Stimulated activated CD4-positive, alpha-beta T cell treated with anti-CD3 and anti-CD28 coated beads, Interleukin-1b, Interleukin-23, amount 100 ng/mL, for 1 hour (primary cell): ENCODE results near the gene UROC1.
A peak's percentile ranks its signal among the peaks of the same experiment; 100 is the strongest.

Experiments used
- DNase-seq, 2 donors: peaks; one replicate each; pipeline ENCODE4 v3.0.0-alpha.2; 2020; ENCODE audit warnings: low read depth in 2 of 2

UROC1 gene

DNA sequence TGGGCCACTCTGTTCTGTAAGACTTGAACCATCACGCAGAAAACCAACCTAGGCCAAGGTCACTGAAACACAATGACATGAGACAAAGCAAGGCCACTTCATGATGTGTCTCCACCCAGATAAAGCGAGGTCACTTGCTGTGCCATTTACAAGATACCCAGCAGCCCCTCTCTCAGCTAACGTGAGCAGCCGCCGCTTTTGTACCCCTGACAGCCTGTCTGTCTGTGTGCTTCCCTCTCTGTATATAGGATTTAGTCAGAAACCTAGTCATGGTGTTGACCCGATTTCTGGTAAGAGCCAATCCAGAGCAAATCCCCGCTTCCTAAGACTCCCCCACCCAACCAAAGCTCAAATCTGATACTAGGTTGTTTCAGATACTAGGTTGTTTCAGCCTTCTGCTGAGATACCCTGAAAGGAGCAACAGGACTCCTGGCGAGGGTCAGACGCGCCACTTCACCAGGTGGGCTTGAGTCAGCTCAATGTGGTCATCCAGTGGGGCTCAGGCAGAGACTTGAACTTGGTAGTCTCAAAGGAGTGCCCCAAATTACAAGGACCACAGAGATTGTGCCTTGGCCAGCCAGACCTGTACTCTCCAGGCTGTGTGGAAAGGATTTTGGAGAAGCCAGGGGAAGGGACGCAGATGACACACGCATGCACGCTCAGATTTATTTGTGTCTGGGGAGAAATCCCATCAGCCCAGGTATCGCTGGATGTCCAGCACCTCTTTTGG, 38.8 kb downstream of the UROC1 start:
- no peak for DNase-seq

- DNase-seq = no peak
Observed at GRCh38 chr3:126477061-126477380, 40.6 kb downstream of the UROC1 start.

GRCh38 chr3:126476166-126477060, 41.2 kb downstream of the UROC1 start:
- no peak for DNase-seq

GRCh38 chr3:126475413-126476114, 42.0 kb downstream of the UROC1 start, which contains the start of gene ZXDC:
TSS of gene ZXDC (minus strand) at chr3:126475891. CDS start at chr3:126475865, 26 bp downstream.
- DNase-seq = peak; percentile 85 to 87

- peak in 1 of 2 donors; percentile 4 for DNase-seq
Observed at GRCh38 chr3:126474498-126475412, 42.8 kb downstream of the UROC1 start.

DNA sequence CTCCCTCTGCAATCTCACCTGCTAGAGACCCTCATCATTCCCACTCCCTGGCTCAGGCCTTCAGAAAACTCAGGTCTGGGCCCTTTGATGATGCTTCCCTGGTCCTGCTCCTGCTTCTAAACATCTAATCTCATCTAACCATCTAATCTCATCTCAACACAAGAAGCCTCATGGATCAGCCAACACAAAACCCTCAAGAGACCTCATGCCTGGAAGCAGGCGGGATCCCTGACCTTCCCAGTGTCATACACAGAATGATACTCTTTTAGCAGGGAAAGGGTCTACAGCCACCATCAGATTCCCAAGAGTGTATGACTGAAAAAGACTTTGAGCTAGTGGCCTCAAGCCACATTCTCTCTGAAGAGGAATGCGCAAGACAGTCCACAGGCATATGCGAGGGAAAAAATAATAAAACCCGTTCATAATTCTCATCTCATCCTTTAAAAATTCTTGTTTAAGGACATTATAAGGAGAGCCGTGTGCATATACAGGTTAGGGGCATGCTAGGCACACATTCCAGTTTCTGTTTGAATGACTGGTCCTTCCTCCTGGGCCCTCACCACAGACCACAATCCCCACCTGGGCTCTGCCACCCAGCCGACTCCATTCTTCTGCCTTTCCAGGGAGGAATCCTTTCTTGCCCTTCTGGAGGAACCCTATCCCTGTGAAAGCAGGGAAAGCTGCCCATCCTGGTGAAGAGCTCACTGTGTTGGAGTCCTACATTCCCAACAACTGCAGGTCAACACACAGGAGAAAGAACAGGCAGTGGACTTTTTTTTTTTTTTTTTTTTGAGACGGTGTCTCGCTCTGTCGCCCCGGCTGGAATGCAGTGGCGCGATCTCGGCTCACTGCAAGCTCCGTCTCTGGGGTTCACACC, 44.0 kb downstream of the UROC1 start:
- no peak for DNase-seq

- no peak for DNase-seq
Observed at GRCh38 chr3:126472277-126473006, 45.1 kb downstream of the UROC1 start.

DNA sequence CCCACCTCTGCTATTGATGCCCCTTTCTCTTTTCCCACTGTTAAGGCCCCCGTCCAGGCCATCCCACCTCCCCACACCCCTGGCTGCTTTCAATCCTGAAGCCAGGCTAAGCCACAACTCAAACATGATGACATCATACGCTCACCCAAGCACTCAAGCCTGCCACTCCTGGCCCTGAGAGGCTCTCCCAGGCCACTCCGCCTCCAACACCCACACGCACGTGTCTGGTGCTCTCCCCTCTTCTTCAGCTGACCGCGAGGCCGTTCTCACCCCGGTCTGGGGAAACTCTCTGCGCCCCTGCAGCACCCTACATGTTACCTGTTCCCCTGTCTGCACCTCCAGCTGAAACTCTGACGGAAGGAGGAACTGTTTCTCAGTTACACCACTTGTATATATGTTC, 48.1 kb downstream of the UROC1 start:
- DNase-seq = no peak

DNA sequence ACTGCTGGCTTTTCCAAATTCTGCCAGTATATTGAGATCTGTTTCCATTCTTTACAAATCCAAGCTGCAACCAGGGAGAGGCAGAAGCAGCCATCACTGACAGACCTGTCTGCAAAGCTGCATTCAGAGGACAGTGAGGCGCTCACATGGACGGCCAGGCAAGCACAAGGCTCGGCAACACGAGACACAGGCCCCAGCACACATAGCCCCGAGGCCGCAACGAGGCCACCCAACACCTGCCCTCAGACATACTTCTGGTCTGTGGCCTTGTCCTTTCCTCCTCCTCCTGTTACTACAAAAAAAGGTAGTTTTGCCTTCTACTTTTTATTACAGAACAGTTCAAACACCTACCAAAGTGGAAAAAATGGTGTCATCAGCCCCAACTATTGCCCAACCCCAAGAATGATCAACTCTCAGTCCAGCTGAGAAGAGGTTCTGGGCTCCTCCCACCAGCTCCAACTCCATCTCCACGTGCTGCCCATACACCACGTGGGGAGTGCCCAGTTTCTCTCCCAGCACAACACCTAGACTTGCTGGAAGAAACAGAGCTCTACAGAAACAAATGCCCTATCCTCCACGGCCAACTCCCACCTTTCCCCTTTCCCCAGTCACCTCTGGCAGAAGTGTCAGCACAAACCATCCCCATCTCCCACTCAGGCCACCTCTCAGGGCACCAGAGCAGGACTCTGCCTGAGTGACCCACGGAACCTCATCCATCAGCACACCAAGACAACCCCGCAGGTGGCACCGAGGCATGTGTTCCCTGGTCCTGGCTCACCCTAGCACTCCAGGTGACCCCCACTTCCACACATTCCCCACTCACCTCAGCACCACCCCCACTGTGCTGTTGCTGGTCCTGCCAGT, 49.3 kb downstream of the UROC1 start:
- DNase-seq = no peak

- DNase-seq = no peak
Observed at GRCh38 chr3:126467611-126467955, 50.0 kb downstream of the UROC1 start.

- no peak for DNase-seq
Observed at GRCh38 chr3:126466886-126467610, 50.5 kb downstream of the UROC1 start.

GRCh38 chr3:126465928-126466544, 51.5 kb downstream of the UROC1 start:
- DNase-seq = no peak

GRCh38 chr3:126464997-126465396, 52.6 kb downstream of the UROC1 start:
- DNase-seq = no peak

DNA sequence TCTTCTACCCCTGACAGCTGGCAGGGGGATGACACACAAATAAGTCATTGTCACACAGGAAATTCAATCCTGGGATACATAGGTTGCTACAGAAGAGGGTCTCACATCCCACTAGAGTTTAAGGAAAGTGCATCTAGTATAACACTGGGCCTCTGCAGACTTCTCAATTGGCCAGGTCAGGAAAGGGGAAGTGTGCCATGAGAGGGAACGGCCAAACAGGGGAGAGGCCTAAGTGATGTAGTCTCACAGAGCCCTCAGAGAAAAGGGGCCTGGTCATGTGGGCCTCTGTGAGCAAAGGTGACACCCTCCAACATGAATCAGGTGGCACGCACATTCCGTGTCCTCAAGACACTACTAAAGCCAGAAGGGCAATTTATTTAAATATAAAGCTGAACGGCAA, 53.1 kb downstream of the UROC1 start:
- no peak for DNase-seq

DNA sequence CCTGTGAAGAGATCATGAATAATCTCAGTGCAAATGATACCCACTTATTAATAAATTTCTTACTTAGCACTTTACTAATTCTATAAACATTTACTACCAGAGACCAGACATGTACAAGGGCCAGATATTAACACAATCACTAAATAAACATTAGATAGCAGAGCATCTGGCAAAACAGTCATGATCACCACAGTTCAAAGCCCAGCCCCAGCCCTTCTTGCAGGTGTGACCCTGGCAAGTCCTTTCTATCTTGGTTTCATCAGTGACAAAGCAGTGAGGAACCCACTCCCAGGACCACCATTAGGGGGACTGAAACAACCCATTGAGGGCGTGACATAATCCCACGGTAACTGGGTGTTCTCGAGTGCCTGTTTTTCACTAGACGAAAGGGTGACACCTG, 53.5 kb downstream of the UROC1 start:
- no peak for DNase-seq

GRCh38 chr3:126463521-126463920, 54.1 kb downstream of the UROC1 start:
- DNase-seq = no peak

DNA sequence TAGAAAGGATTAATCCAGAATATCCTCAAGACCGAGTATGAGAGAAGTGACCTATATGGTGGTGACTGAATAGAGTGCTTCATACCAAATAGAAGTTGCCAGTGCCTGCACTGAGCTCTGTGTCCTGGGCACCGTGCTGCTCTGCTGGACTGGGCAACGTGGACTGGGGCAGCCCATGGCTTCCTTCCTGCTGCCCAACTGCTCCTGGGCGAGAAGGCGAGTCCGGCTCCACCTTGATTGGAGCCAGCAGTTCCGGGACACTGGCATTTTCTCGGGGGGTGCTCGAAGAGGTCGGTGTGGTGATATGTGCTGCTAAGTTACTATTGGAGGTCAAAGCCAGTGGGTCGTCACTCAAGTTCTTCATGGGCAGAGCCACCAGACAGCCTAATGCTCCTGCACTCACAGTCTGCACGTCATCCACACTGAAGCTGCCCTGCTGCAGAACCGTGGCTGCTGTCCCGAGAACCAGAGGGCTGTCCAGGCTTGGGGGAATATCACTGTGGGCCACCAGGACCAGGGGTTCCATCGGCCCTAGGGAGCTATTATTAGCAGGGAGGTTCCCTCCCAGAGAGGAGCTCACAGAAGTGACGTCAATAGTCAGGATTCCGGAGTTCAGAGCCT, 56.0 kb downstream of the UROC1 start:
- no peak for DNase-seq
